SIG-M5 (cell line): Measurements from ENCODE around the gene SLC35B4.
"Not testable (repeated sequence)": the region's sequence is repeated elsewhere in the genome, so short reads cannot be mapped to it uniquely, and the experiment has no call there.

Experiments used
- DNase-seq: peaks from one replicate; lab custom pipeline; 2025; lab: John Stamatoyannopoulos, UW

SLC35B4 gene

GRCh38 chr7:134331393-134331792, 14.7 kb upstream of the SLC35B4 start:
- DNase-seq = no peak

- no peak for DNase-seq
Observed at GRCh38 chr7:134330974-134331373, 14.2 kb upstream of the SLC35B4 start.

- DNase-seq = no peak
Observed at GRCh38 chr7:134329614-134330346, 13.1 kb upstream of the SLC35B4 start.

GRCh38 chr7:134328900-134329299, 12.2 kb upstream of the SLC35B4 start:
- no peak for DNase-seq

- DNase-seq = no peak
Observed at GRCh38 chr7:134327896-134328295, 11.2 kb upstream of the SLC35B4 start.

- no peak for DNase-seq
Observed at GRCh38 chr7:134324107-134324506, 7.4 kb upstream of the SLC35B4 start.

- DNase-seq = no peak
Observed at GRCh38 chr7:134320201-134320600, 3.5 kb upstream of the SLC35B4 start.

GRCh38 chr7:134318443-134318842, 1.7 kb upstream of the SLC35B4 start:
- DNase-seq = no peak

- no peak for DNase-seq
Observed at GRCh38 chr7:134317434-134317833, 704 bp upstream of the SLC35B4 start.

- DNase-seq = no peak
Observed at GRCh38 chr7:134315679-134316538, 821 bp downstream of the SLC35B4 start.

- no peak for DNase-seq
Observed at GRCh38 chr7:134313543-134313942, 3.2 kb downstream of the SLC35B4 start.

GRCh38 chr7:134312717-134313116, 4.0 kb downstream of the SLC35B4 start:
- DNase-seq = no peak

- no peak for DNase-seq
Observed at GRCh38 chr7:134311807-134312206, 4.9 kb downstream of the SLC35B4 start.

- no peak for DNase-seq
Observed at GRCh38 chr7:134308548-134308947, 8.2 kb downstream of the SLC35B4 start.

- DNase-seq = no peak
Observed at GRCh38 chr7:134307320-134307719, 9.4 kb downstream of the SLC35B4 start.

- no peak for DNase-seq
Observed at GRCh38 chr7:134302120-134302519, 14.6 kb downstream of the SLC35B4 start.

GRCh38 chr7:134301592-134301991, 15.1 kb downstream of the SLC35B4 start:
- no peak for DNase-seq

- no peak for DNase-seq
Observed at GRCh38 chr7:134300988-134301387, 15.7 kb downstream of the SLC35B4 start.

- DNase-seq = no peak
Observed at GRCh38 chr7:134298902-134299683, 17.6 kb downstream of the SLC35B4 start.

- DNase-seq = no peak
Observed at GRCh38 chr7:134297489-134297888, 19.2 kb downstream of the SLC35B4 start.

- not testable (repeated sequence) for DNase-seq
Observed at GRCh38 chr7:134295982-134296381, 20.7 kb downstream of the SLC35B4 start.

GRCh38 chr7:134293002-134293740, 23.6 kb downstream of the SLC35B4 start:
- peak; percentile 35 for DNase-seq
